A549 (cell line): Measurements from ENCODE around the gene CEP128.

Experiments
- CTCF ChIP-seq: fragments of >200 bp; sonication (Bioruptor Twin); formaldehyde crosslinking; IDR thresholded peaks from 3 replicates; pipeline ENCODE4 v1.5.1; 2016
- ELK1 ChIP-seq: fragments of 150-350 bp; IDR thresholded peaks from 2 replicates; pipeline ENCODE4 v1.6.1; 2014; ENCODE audit warnings: low read depth, mild to moderate bottlenecking, low read length
- EP300 ChIP-seq, 2 experiments: fragments of >200 bp; sonication (Bioruptor Twin); formaldehyde crosslinking; IDR thresholded peaks; 2 replicates in 1 of 2; 3 replicates in 1 of 2; pipeline ENCODE4 v1.6.1; 2016 to 2017
- HDAC2 ChIP-seq: fragments of 200-600 bp; sonication (generic); IDR thresholded peaks from 2 replicates; pipeline ENCODE4 v1.6.1; 2016
- HMGXB4 ChIP-seq: fragments of 250-450 bp; sonication (Bioruptor Pico); IDR thresholded peaks from 2 replicates; pipeline ENCODE4 v1.5.0; 2021; ENCODE audit warnings: mild to moderate bottlenecking, moderate library complexity, borderline replicate concordance
- MAFK ChIP-seq: fragments of 450-650 bp; IDR thresholded peaks from 2 replicates; pipeline ENCODE4 v1.6.1; 2014; ENCODE audit not compliant: partially characterized antibody
- MAX ChIP-seq: IDR thresholded peaks from 2 replicates; pipeline ENCODE4 v1.6.1; 2012
- POLR2A ChIP-seq: IDR thresholded peaks from 2 replicates; pipeline ENCODE4 v1.6.1; 2012; ENCODE audit warnings: mild to moderate bottlenecking, low read length
- RAD21 ChIP-seq, 2 experiments: fragments of >200 bp in 1 of 2; sonication (Bioruptor Twin) in 1 of 2; formaldehyde crosslinking in 1 of 2; IDR thresholded peaks in 1 of 2; conservative IDR thresholded peaks in 1 of 2; 2 replicates in 1 of 2; 3 replicates in 1 of 2; pipeline ENCODE4 v1.6.1; 2012 to 2018; ENCODE audit warnings: inconsistent platforms in 1 of 2
- USF2 ChIP-seq: fragments of 450-650 bp; IDR thresholded peaks from 2 replicates; pipeline ENCODE4 v1.6.1; 2014; ENCODE audit warnings: antibody characterized with exemption

- TF ChIP-seq ELK1 (no peak), HDAC2 (no peak), HMGXB4 (CRISPR knock-in tag) (no peak), POLR2A (no peak), MAFK (no peak), CTCF (no peak), EP300 (IDR thresholded peaks at IDR 0.05) (no peak), RAD21 (conservative IDR thresholded peaks at IDR 0.05 in 1 of 2, IDR thresholded peaks at IDR 0.05 in 1 of 2) (no peak), USF2 (no peak), MAX (no peak)
Observed at GRCh38 chr14:80726211-80726610, 215.3 kb downstream of the CEP128 start.
